ENCODE results near the gene ASTN1. TPM values are rescaled to one million over a fixed set of nuclear protein-coding genes. Genes with fewer than 3 reads are reported as not detected.

Gene ASTN1
- total and polyA plus RNA-seq, 11 donors, result 0.15 to 3.6 (median 0.44) TPM

GRCh38 chr1:177008653-177009052 lies 155.9 kb downstream of the ASTN1 start:
- H3K4me1 ChIP-seq, result no peaks in the 10 kb centered on the region
- DNase-seq (no peak), ATAC-seq (no peak)
- no peaks in the 10 kb centered on the region for H3K36me3 ChIP-seq
- no peaks in the 10 kb centered on the region for H3K27me3 ChIP-seq
- intact Hi-C loops (cut with DNase I), result no loop called here
- H3K27ac ChIP-seq, result no peak overlapping the region
- H3K9me3 ChIP-seq, result no peaks in the 10 kb centered on the region
- TF ChIP-seq CTCF (IDR thresholded peaks at IDR 0.05), result no peak
- no peak for TF ChIP-seq POLR2A (IDR thresholded peaks at IDR 0.05)
- WGBS, 4 donors, result 65 to 78% (median 70%) methylated on average over 3 of the region's 3 CpGs
- H3K4me3 ChIP-seq, result no peak overlapping the region

GRCh38 chr1:177007437-177008161 lies 156.9 kb downstream of the ASTN1 start:
- no peaks in the 10 kb centered on the region for H3K36me3 ChIP-seq
- peaks cover 0 to 3% (median 0%) of the 10 kb centered on the region in 9 donors for H3K27me3 ChIP-seq
- ATAC-seq (peak in 1 of 4 donors; percentile 10), DNase-seq (no peak)
- H3K27ac ChIP-seq, result no peak overlapping the region
- WGBS, 4 donors, result 65 to 75% (median 67%) methylated on average over 8 of the region's 8 CpGs
- H3K4me1 ChIP-seq, result no peaks in the 10 kb centered on the region
- intact Hi-C loops (cut with DNase I), result no loop called here
- no peaks in the 10 kb centered on the region for H3K9me3 ChIP-seq
- no peak overlapping the region for H3K4me3 ChIP-seq
- TF ChIP-seq CTCF (IDR thresholded peaks at IDR 0.05) (no peak), POLR2A (IDR thresholded peaks at IDR 0.05) (no peak)

- H3K27ac ChIP-seq, result no peak overlapping the region
- no peak for ATAC-seq
- DNase-seq, result no peak
- H3K4me3 ChIP-seq, result no peak overlapping the region
- no peaks in the 10 kb centered on the region for H3K36me3 ChIP-seq
- no peaks in the 10 kb centered on the region for H3K4me1 ChIP-seq
- no peaks in the 10 kb centered on the region for H3K9me3 ChIP-seq
- peaks cover 0 to 4% (median 0%) of the 10 kb centered on the region in 9 donors for H3K27me3 ChIP-seq
- intact Hi-C loops (cut with DNase I), result no loop called here
- TF ChIP-seq CTCF (IDR thresholded peaks at IDR 0.05) (no peak), POLR2A (IDR thresholded peaks at IDR 0.05) (no peak)
- WGBS, 4 donors, result 78 to 92% (median 83%) methylated on average over 5 of the region's 5 CpGs
These were observed 161.6 kb downstream of the ASTN1 start for GRCh38 chr1:177002891-177003290.

GRCh38 chr1:177001556-177001955 lies 163.0 kb downstream of the ASTN1 start:
- Histone ChIP-seq H3K27ac (no peak overlapping the region), H3K4me1 (no peaks in the 10 kb centered on the region), H3K36me3 (no peaks in the 10 kb centered on the region), H3K9me3 (no peaks in the 10 kb centered on the region), H3K4me3 (no peak overlapping the region), H3K27me3 (peaks cover 0 to 10% (median 0%) of the 10 kb centered on the region in 9 donors)
- WGBS, 4 donors, result 77 to 93% (median 85%) methylated on average over 2 of the region's 2 CpGs
- no peak for TF ChIP-seq CTCF (IDR thresholded peaks at IDR 0.05)
- no peak for TF ChIP-seq POLR2A (IDR thresholded peaks at IDR 0.05)
- DNase-seq, result no peak
- no peak for ATAC-seq
- intact Hi-C loops (cut with DNase I), result no loop called here

Measured in heart left ventricle (tissue), 16 donors.